ENCODE measurements around the gene CHST7. TPM values are rescaled to one million over a fixed set of nuclear protein-coding genes. Genes with fewer than 3 reads are reported as not detected.

Gene CHST7
- total RNA-seq, 4 donors from 2014 or later = 12.1 to 22.3 (median 18.3) TPM

DNA sequence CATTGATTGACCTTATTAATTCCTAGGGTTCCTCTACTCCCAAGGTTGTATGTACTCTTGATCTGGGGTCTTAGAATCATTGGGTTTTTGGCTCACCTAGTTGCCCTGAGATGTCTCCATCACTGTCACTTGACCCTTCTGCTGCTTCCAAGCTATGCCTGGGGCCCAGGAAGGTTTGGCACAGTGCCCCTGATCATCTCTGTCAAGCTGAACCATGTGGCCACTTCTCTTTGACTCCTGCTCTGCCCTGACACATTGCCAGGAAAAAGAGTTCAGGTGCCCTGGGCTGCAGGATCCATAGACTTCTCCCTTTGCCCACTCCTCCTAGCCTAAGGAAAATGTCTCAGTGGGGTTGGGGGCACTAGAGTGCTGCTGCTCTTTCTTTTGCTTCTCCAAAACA is 3.9 kb upstream of the CHST7 start:
- ATAC-seq = no peak
- H3K4me3 ChIP-seq = no peak overlapping the region
- TF ChIP-seq POLR2AphosphoS5 (IDR thresholded peaks at IDR 0.05) = no peak
- TF ChIP-seq, protein P1, sequence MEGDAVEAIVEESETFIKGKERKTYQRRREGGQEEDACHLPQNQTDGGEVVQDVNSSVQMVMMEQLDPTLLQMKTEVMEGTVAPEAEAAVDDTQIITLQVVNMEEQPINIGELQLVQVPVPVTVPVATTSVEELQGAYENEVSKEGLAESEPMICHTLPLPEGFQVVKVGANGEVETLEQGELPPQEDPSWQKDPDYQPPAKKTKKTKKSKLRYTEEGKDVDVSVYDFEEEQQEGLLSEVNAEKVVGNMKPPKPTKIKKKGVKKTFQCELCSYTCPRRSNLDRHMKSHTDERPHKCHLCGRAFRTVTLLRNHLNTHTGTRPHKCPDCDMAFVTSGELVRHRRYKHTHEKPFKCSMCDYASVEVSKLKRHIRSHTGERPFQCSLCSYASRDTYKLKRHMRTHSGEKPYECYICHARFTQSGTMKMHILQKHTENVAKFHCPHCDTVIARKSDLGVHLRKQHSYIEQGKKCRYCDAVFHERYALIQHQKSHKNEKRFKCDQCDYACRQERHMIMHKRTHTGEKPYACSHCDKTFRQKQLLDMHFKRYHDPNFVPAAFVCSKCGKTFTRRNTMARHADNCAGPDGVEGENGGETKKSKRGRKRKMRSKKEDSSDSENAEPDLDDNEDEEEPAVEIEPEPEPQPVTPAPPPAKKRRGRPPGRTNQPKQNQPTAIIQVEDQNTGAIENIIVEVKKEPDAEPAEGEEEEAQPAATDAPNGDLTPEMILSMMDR (IDR thresholded peaks at IDR 0.05) = no peak
- TF ChIP-seq POLR2A (IDR thresholded peaks at IDR 0.05) = no peak
- no peak for TF ChIP-seq EP300 (IDR thresholded peaks at IDR 0.05)
- no peaks in the 10 kb centered on the region for H3K36me3 ChIP-seq
- peaks cover under 1% of the 10 kb centered on the region for H3K27me3 ChIP-seq
- H3K9me3 ChIP-seq = no peaks in the 10 kb centered on the region
- no peak overlapping the region for H3K27ac ChIP-seq
- peaks cover 0 to 6% (median 0%) of the 10 kb centered on the region in 3 donors for H3K4me1 ChIP-seq

DNA sequence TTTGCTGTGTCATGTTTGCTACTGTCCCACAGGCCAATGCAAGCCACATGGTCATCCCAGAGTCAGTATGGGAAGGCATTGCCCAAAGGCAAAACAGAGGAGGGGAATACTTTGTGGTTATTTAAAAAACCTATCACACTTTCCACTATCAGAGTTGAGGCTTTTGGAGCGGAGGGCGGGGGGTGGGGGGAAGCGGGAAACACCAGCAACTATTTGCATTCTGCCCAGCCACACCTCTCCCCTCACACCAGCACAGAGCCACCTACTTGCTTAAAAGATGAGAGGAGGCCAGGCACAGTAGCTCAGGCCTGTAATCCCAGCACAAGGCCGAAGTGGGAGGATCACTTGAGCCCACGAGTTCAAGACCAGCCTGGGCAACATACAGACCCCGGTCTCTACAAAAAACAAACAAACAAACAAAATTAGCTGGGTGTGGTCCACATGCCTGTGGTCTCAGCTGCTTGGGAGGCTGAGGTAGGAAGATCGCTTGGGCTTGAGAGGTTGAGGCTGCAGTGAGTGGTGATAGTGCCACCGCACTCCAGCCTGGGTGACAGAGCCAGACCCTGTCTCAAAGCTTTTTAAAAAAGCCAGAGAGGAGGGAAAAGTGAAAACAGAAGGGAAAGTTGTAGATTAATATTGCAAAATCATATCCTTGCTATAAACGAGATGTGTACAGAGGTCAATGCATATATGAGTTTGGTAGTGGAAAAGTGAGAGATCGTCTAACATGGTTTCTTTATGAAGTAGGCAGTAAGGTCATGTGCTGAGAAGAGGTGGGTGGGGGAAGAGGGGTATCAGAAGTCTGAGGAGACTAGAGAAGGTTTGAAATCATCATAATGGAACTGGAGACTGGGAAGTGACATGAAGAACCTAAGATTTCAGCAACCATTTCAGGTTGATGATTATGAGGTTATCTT is 1.9 kb upstream of the CHST7 start:
- Histone ChIP-seq H3K4me1 (peaks cover 0 to 15% (median 0%) of the 10 kb centered on the region in 3 donors), H3K36me3 (no peaks in the 10 kb centered on the region), H3K27me3 (peaks cover 9% of the 10 kb centered on the region), H3K9me3 (no peaks in the 10 kb centered on the region), H3K27ac (no peak overlapping the region), H3K4me3 (no peak overlapping the region)
- WGBS, 2 donors (ENCODE audit: low coverage in 1 of 2) = 58 to 100% methylated on average over 1 to 6 of the region's 10 CpGs
- ATAC-seq = no peak
- TF ChIP-seq, protein P1 (IDR thresholded peaks at IDR 0.05) = no peak
- TF ChIP-seq POLR2A (IDR thresholded peaks at IDR 0.05) (no peak), EP300 (IDR thresholded peaks at IDR 0.05) (no peak), POLR2AphosphoS5 (IDR thresholded peaks at IDR 0.05) (no peak)

DNA sequence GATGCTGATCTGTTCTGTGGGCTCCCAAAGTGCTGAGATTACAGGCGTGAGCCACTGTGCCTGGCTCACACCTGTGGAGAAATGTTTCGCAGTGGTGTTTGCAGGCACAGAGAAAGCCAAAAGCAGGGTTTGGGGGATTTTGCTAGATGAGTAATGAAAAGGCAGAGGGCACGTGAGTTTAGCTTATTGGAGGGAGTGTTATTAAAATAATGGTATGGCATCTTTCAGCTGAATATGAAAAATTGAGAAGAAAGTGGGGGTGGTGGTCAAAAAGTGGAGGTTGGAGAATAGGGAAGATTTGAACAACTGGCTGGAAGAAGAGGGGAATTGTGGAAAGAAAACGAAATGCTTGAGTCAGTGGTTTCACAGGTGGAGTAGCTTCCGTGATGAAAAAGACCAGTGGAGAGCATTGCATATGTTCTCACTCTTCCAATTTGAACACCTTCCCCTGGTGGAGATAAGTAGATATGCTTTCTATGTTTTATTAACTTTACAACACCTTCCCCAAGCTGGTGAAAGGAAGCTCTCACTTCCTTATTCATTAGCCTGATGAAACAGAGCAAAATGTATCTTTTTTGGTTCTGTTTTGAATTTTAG is 1.1 kb upstream of the CHST7 start:
- H3K27me3 ChIP-seq = peaks cover 9% of the 10 kb centered on the region
- ATAC-seq = no peak
- H3K27ac ChIP-seq = peak overlapping the region in 1 of 4 donors; percentile 72
- H3K36me3 ChIP-seq = no peaks in the 10 kb centered on the region
- H3K4me1 ChIP-seq = peaks cover 0 to 15% (median 0%) of the 10 kb centered on the region in 3 donors
- TF ChIP-seq POLR2A (IDR thresholded peaks at IDR 0.05) (no peak), POLR2AphosphoS5 (IDR thresholded peaks at IDR 0.05) (no peak), EP300 (IDR thresholded peaks at IDR 0.05) (no peak)
- TF ChIP-seq, protein P1 (IDR thresholded peaks at IDR 0.05) = no peak
- H3K4me3 ChIP-seq = no peak overlapping the region
- no peaks in the 10 kb centered on the region for H3K9me3 ChIP-seq
- WGBS, 2 donors (ENCODE audit: low coverage in 1 of 2) = 62 to 85% methylated on average over 3 to 5 of the region's 5 CpGs

DNA sequence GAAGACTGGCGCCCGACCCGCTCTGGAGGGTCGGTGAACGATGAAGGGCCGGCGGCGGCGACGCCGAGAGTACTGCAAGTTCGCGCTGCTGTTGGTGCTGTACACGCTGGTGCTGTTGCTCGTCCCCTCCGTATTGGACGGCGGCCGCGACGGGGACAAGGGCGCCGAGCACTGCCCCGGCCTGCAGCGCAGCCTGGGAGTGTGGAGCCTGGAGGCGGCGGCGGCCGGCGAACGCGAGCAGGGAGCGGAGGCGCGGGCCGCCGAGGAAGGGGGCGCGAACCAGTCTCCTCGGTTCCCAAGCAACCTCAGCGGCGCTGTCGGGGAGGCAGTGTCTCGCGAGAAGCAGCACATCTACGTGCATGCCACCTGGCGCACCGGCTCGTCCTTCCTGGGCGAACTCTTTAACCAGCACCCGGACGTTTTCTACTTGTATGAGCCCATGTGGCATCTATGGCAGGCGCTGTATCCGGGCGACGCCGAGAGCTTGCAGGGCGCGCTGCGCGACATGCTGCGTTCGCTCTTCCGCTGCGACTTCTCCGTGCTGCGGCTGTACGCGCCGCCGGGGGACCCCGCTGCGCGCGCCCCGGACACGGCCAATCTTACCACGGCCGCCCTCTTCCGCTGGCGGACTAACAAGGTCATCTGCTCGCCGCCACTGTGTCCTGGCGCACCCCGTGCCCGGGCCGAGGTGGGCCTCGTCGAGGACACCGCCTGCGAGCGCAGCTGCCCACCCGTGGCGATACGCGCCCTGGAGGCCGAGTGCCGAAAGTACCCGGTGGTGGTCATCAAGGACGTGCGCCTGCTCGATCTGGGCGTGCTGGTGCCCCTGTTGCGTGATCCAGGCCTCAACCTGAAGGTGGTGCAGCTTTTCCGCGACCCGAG is 568 bp downstream of the CHST7 start:
- 25% methylated on average over 4 of the region's 107 CpGs; no CpG with 5 or more reads in 1 of the 2 donors for WGBS, 2 donors (ENCODE audit: low coverage in 1 of 2)
- peak overlapping the region; percentile 56 to 59 for H3K4me3 ChIP-seq
- peak overlapping the region in 3 of 4 donors; percentile 72 to 76 (median 72) for H3K27ac ChIP-seq
- ATAC-seq = peak; percentile 36
- no peaks in the 10 kb centered on the region for H3K9me3 ChIP-seq
- H3K4me1 ChIP-seq = peaks cover 0 to 15% (median 0%) of the 10 kb centered on the region in 3 donors
- H3K36me3 ChIP-seq = no peaks in the 10 kb centered on the region
- peaks cover 9% of the 10 kb centered on the region for H3K27me3 ChIP-seq
- TF ChIP-seq EP300 (IDR thresholded peaks at IDR 0.05) (no peak), POLR2A (IDR thresholded peaks at IDR 0.05) (no peak), POLR2AphosphoS5 (IDR thresholded peaks at IDR 0.05) (no peak)
- TF ChIP-seq, protein P1 (IDR thresholded peaks at IDR 0.05) = no peak

All from gastroesophageal sphincter (tissue), 4 donors.